Nephron progenitor cell (in vitro differentiated cells): ENCODE measurements around the gene AGO3.

Source experiments
- DNase-seq: peaks from one replicate; pipeline ENCODE4 v3.0.0; 2021
- H3K27ac Mint-ChIP-seq: 2 replicates; pipeline ENCODE4 v1.8.0; 2021; ENCODE audit warnings: mild to moderate bottlenecking, moderate library complexity, mixed read lengths
- H3K27me3 Mint-ChIP-seq: 2 replicates; pipeline ENCODE4 v1.8.0; 2021; ENCODE audit warnings: mild to moderate bottlenecking, low read depth, mixed read lengths; ENCODE audit not compliant: poor library complexity
- H3K36me3 Mint-ChIP-seq: 2 replicates; pipeline ENCODE4 v1.8.0; 2021; ENCODE audit warnings: low read depth, mixed read lengths
- H3K4me1 Mint-ChIP-seq: 2 replicates; pipeline ENCODE4 v1.8.0; 2021; ENCODE audit warnings: mixed read lengths
- H3K4me3 Mint-ChIP-seq: 2 replicates; pipeline ENCODE4 v1.8.0; 2021; ENCODE audit warnings: mild to moderate bottlenecking, moderate library complexity, mixed read lengths
- H3K9me3 Mint-ChIP-seq: 2 replicates; pipeline ENCODE4 v1.8.0; 2021; ENCODE audit warnings: mild to moderate bottlenecking, moderate library complexity, mixed read lengths
- TF ChIP-seq, protein P1 (sequence below): fragments of 200-600 bp; sonication (generic); IDR thresholded peaks from 2 replicates; pipeline ENCODE4 v1.5.0; 2021; ENCODE audit warnings: antibody characterized with exemption

Gene AGO3

DNA sequence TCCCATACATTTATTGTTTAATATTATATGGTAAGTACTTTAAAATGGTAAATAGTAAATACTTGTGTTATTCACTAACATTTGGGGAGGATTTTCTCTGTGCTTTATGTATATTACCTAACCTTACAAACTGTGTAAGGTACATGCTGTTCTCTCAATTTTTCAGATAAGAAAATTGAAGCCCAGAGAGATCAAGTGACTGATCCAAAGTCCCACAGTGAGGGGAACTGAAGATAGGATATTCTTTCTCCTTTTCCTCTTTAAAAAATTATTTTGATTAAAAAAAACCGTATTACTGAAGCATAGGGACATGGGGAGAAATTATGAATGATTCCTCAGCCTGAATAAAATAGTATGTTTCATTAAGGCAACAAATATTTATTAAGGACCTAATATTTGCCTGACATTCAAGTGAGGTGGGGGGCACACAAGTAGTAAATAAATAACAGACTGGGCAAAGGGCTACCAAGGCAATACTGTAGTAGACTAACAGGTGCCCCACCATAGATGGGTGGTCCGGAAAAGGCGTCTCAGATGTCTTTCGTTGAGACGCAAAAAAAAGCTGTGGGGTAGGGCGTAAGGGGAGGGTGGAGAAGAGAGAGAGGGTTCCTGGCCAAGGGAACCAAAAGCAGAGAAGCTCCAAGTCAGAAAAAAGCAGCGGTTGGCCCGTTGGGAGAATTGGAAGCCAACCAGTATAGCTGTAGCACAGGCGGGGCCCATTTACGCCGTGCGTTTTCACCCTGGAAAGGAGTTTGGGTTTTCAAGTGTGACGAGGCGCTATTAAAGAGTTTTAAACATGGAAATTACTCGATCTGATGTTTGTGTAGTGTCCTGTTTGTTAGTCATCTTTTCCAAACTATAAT is 944 bp upstream of the AGO3 start:
- H3K9me3 Mint-ChIP-seq, result no peaks in the 10 kb centered on the region
- H3K36me3 Mint-ChIP-seq, result no peaks in the 10 kb centered on the region
- peak overlapping the region; percentile 91 for H3K4me3 Mint-ChIP-seq
- DNase-seq, result peak; percentile 37
- H3K4me1 Mint-ChIP-seq, result peaks cover 46% of the 10 kb centered on the region
- TF ChIP-seq, protein P1, sequence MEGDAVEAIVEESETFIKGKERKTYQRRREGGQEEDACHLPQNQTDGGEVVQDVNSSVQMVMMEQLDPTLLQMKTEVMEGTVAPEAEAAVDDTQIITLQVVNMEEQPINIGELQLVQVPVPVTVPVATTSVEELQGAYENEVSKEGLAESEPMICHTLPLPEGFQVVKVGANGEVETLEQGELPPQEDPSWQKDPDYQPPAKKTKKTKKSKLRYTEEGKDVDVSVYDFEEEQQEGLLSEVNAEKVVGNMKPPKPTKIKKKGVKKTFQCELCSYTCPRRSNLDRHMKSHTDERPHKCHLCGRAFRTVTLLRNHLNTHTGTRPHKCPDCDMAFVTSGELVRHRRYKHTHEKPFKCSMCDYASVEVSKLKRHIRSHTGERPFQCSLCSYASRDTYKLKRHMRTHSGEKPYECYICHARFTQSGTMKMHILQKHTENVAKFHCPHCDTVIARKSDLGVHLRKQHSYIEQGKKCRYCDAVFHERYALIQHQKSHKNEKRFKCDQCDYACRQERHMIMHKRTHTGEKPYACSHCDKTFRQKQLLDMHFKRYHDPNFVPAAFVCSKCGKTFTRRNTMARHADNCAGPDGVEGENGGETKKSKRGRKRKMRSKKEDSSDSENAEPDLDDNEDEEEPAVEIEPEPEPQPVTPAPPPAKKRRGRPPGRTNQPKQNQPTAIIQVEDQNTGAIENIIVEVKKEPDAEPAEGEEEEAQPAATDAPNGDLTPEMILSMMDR, result no peak
- H3K27ac Mint-ChIP-seq, result peak overlapping the region; percentile 91
- no peaks in the 10 kb centered on the region for H3K27me3 Mint-ChIP-seq

GRCh38 chr1:35931446-35932157 is 697 bp downstream of the AGO3 start:
- H3K27ac Mint-ChIP-seq, result peak overlapping the region; percentile 87
- no peaks in the 10 kb centered on the region for H3K27me3 Mint-ChIP-seq
- H3K4me3 Mint-ChIP-seq, result peak overlapping the region; percentile 96
- H3K9me3 Mint-ChIP-seq, result peaks cover under 1% of the 10 kb centered on the region
- H3K4me1 Mint-ChIP-seq, result peaks cover 48% of the 10 kb centered on the region
- peak; percentile 48 for DNase-seq
- TF ChIP-seq, protein P1, result no peak
- peaks cover 6% of the 10 kb centered on the region for H3K36me3 Mint-ChIP-seq

DNA sequence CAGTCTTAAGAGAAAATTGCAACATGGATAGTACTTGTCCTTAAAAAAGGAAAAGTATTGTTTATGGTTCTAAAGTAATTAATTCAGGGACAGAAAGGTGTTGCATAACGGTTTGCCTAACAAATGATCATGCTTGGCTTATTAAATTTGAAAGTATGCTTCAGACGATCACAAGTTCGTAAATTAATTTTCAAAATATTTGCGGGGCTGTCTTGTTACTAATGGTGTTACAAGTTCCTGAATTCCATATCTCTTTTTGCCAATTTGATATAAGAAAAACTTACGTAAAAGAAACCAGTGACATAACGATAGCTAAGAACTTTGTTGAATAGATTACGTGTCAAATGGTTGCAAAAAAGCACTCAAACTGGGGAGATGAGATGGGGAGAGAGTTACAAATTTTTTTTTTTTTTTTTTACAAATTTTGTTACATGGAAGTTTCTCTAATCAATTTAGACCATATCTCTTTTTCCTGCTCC is 1.3 kb downstream of the AGO3 start:
- peak overlapping the region; percentile 96 for H3K4me3 Mint-ChIP-seq
- TF ChIP-seq, protein P1, result no peak
- no peak for DNase-seq
- H3K9me3 Mint-ChIP-seq, result peaks cover 5% of the 10 kb centered on the region
- H3K36me3 Mint-ChIP-seq, result peaks cover 11% of the 10 kb centered on the region
- H3K27ac Mint-ChIP-seq, result no peak overlapping the region
- no peaks in the 10 kb centered on the region for H3K27me3 Mint-ChIP-seq
- H3K4me1 Mint-ChIP-seq, result peaks cover 48% of the 10 kb centered on the region

- Mint-ChIP-seq H3K4me3 (peak overlapping the region; percentile 96), H3K27me3 (no peaks in the 10 kb centered on the region), H3K27ac (no peak overlapping the region), H3K36me3 (peaks cover 15% of the 10 kb centered on the region), H3K9me3 (peaks cover 8% of the 10 kb centered on the region), H3K4me1 (peaks cover 48% of the 10 kb centered on the region)
- DNase-seq, result no peak
- TF ChIP-seq, protein P1, result no peak
These were observed 2.0 kb downstream of the AGO3 start for GRCh38 chr1:35932941-35933340.

DNA sequence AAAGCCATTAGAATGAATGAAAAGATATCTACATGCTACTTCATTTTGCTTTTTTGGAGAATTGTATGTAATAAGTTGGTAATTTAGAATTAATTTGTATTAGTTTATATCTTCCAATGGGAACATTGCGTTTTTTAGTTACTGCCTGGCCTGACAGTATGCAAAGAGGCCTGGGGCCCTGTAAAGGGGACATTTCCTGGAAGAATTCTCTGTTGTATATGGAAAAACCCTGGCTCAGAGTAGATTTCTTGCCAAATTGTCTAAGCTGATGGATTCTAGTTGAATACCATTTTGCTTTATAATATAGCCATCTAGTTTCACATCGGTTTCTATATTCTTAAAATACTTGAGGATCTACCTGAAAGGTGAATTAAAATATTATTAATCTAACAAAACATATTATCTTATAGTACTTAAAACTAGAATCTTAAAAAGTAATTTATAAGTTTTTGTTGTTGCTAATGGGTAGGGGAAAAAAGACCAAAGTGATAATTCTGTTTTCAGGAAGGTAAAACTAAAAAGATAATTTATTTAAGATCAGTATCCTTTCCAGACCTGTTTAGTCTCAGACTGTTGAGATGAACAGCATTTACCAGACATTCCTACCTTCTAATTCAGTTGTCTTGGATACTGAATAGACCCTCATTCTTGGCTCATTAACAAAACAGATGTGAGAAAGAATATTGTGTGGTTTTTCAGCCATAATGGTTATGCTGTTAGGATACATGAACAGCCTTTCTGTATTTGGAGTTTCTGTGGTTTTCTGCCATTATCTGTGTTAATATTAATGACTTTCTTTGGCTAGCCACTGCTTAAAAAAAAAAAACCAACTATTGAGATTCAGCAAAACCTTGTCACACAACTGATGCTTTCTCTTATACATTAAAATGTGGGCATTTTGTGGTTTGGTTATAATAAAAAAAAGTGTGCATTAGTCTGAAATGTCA is 4.8 kb downstream of the AGO3 start:
- DNase-seq, result no peak
- H3K4me3 Mint-ChIP-seq, result no peak overlapping the region
- peaks cover 8% of the 10 kb centered on the region for H3K9me3 Mint-ChIP-seq
- TF ChIP-seq, protein P1, result no peak
- H3K36me3 Mint-ChIP-seq, result peaks cover 25% of the 10 kb centered on the region
- no peaks in the 10 kb centered on the region for H3K27me3 Mint-ChIP-seq
- H3K27ac Mint-ChIP-seq, result no peak overlapping the region
- peaks cover 32% of the 10 kb centered on the region for H3K4me1 Mint-ChIP-seq
